Measurements from ENCODE around the gene RGS5.

Gene RGS5

DNA sequence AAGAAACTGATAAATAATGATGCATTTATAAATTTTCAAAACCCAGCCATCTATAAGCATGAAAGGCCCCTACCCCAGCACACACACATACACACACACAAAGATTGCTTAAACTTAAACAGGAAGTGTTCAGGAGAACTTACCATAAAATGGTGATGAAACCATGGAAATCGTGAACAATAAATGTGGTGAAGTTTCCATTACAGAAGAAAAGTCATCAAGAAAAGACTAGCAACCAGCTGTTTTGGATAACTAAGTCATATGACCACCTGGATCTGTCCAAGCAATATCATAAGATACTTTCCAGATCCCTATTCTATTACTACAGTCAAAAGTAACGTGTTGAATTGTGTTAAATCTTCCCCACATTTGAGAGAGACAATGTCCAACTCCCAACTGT is 24.1 kb downstream of the RGS5 start:
- DNase-seq = peak; percentile 2

DNA sequence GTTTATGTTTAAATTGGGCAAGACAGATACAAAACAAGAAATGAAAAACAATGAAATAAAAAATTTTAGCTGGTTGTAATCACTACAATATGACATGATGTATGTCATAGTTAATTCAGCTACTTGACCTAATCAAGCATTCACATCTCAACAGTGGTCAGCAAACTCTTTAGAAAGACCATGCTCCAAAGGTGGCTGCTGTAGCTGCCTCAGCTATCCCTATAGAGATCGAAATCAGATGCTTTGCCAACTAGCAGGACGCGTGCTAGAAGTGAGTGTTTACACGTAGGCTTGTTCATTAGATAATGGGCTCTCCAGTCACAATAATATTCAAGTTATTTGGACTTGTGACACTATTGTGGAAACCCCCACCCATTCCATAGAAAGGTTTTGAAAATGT is 25.9 kb downstream of the RGS5 start:
- DNase-seq = no peak

DNA sequence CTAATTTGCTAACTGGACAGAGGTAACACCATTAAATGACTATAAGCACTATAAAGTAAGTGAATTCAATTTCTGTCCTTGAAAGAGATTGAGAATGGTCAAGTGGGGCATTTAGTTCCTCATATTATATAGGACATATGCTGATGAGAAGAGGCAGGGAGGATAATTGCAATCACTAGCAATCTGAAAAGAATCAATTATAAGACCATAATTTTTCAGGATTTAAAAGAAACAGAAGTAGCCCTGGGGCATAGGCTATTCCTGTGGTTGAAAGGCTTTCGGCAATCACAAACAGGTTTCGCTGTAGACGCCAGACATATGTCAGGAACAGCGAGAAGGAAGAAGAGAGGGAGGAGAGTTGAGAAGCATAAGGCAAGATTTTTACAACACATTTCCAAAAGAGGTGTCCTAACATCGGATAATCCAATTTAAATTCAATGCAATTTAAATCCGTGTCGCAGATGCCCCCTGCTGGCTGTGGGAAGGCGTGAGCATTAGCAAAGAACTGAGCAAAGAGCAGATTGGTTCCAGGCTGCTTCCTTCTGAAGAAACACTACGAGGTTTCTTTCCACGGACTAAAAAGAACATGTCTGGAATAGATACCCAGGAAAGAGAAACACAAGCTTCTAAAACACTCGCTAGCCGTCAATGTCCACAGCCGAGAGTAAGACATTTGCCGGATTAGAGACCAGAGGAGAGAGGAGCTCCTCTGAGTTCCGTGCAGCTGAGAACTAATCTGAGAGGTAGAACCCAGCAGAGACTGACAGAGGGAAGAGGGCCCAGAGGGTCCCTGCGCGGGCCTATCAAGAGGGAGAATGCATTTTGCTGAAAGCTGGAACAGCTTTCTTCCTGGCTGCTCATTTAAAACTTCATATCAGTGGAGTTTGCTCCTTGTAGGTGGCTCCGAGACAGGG is 27.9 kb downstream of the RGS5 start:
- peak; percentile 69 for DNase-seq

DNA sequence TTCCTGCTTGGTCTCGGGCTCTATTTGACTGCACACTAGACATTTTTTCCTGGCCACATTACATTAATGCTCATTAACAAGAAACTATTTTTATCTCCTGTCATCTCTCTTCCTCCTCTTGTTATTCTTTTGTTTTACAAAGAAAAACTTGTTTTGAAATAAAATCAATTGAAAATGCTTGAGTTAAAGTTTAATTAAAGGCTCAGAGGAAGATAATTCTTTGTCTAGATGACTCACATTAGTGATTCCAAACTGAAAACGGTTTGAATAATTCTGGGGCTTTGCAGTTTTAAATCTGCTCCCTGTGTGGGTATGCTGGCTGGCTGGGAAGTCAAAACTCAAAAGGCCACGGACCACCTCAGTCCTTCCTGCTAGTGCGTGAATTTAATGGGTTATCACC is 29.6 kb downstream of the RGS5 start:
- DNase-seq = no peak

DNA sequence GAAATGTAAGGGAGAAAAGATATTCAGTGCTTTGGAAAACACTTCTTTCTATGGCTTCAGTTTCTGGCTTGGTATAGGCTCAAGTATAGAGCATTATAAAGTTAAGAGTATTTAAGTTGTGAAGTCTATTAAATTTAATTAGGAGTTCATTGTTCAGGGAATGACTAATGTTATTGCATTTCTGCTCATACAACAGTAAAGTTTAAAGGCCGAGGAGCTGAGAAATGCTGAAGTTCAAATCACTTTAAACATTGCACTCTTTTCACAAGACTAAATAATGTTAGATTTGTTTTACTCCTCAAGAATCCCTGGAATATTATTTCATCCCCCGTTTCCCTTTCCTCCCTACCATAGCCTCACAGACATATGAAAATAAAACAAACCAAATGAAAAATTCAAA is 30.1 kb downstream of the RGS5 start:
- DNase-seq = no peak

DNA sequence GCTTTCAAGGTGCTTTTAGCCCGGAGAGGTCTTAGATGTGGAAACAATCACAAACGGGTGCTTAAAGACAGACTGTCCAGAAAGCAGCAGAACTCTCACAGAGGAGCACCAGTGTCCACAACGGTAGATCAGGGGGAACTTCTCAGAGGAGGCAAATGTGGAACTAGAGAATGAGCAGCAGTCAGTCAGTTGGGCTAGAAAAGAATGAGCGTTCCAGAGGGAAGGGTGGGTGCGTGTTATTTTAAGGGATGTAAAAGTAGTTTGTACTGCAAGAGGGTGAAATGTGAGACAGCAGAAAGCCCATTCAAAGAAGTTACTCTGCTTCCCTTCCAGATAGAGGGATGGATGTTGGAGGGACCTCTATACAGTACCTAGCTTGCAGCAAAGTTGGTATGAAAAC is 30.9 kb downstream of the RGS5 start:
- DNase-seq = no peak

DNA sequence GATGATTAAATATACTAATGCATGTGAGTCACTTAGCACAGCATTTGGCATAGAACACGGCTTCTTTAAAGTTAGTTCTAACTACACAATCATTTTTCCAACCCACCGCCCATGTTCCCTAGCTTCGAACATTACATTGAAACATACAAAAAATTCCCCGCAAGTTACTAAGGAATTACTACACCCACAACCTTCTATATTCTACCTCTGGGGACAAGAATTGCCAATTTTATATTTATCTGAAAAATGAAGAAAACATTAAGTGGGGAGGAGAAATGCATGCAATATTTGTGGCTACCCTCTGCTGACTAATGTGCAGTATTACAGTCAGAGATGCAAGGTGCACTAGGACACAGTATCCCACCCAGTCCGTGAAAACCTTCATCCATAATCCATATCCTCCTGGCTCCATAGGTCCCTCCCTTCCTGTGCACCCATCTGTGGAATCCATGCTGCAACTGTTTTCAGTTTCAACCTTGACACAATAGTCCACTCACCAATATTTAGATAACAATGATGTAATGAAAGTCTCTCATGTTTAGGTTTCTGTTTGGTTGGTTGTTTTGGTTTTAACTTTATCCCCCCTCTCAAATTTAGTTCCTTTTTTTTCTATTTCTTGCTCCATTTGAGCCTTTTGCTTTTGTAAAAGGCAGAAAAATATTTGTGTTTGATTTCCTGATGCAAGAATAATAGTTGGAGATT is 31.6 kb downstream of the RGS5 start:
- DNase-seq = no peak

DNA sequence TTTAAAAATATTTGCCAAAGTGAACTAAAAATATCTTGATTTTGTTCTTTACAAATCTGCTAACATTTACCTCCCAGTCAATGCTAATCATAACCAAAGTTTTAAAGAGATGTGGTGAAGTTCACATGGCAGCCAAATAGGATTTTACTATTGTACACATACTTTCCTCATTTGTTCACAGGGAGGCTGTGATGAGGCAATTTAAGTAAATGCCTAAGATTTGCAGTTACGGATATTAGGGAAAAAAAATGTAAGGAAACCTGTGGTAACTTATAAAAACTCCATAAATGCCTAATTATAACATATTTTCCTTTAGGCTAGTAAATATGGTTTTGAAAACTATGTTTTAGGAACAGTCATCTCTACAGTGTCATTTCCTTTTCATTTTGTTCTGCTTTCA is 32.4 kb downstream of the RGS5 start:
- no peak for DNase-seq

DNA sequence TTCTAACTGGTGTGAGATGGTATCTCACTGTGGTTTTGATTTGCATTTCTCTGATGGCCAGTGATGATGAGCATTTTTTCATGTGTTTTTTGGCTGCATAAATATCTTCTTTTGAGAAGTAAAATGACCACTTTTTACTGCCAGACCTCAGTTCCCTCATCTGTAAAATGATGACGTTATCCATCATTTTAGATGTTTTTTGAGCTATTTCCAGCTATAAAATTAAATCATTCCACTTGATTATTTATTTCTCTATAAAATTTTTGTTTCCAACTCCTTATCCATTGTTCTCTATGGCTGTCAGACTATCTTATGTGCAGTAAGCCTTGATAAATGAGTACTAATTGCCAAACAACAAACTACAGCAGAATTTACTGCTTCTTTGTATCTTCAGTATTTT is 33.2 kb downstream of the RGS5 start:
- DNase-seq = no peak

DNA sequence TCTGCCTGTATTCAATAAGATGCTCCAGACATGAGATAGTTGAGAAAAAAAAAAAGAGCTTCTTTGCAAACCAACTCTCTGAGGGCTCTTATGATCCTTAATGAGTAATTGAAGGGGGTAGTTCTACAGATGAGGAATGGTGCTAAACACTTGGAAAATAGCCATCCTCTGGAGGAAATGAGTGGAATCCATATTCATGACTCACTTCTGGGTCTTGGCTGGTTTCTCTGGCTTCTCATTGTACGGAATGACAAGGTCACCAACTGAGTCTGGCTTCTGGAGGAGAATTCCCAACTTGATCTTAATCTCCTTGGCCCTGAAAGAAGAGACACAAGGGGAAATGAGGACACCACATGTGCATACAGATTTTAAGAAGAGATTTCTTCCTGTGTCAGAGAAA is 34.7 kb downstream of the RGS5 start:
- no peak for DNase-seq

DNA sequence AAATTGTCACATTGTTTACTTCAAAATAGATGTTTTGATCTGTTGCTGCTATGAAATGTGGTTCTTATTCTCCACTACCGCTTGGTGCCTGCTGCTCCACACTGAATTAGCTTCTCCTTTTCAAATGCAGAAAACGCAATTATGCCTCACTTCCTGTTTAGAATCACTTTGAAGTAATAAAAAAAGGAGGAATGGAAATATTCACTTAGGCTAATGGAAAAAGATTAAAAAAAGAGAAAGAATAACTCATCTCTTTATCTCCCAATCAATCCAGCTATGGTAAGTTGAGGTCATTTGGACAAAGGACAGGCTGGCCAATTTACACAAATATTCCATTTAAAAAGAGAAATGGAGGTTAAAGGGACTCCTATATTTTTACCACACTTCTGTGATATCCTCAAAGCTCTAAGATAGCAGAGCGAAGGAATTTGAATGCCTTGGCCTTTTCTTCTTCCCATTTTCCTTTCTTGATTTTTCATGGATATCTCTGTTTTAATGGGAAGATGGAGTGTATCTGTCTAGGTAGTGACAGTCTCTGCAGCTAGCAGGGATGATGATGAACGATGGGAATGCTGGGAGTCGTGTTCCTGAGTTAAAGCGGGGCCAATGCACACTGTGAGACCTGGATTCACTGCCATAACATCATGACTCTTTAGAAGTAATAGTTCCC is 35.7 kb downstream of the RGS5 start:
- peak; percentile 16 for DNase-seq

DNA sequence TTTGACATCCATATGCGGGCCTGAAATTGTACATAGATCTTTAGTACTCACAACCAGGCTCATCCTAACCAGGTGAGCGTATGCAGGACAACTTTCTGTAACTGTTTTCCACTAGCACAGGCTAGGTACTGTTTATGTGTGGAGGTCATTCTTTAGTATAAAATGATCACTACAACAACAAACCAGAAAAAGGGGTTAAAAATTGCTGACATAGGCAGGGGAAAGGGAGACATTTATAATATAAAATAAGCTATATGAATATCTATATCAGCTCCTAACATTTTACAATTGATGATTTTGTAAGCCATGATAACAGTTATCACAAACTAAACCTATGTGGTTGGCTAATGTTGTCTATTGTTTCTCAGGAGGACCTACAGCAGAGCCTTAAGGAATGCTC is 37.6 kb downstream of the RGS5 start:
- DNase-seq = no peak

DNA sequence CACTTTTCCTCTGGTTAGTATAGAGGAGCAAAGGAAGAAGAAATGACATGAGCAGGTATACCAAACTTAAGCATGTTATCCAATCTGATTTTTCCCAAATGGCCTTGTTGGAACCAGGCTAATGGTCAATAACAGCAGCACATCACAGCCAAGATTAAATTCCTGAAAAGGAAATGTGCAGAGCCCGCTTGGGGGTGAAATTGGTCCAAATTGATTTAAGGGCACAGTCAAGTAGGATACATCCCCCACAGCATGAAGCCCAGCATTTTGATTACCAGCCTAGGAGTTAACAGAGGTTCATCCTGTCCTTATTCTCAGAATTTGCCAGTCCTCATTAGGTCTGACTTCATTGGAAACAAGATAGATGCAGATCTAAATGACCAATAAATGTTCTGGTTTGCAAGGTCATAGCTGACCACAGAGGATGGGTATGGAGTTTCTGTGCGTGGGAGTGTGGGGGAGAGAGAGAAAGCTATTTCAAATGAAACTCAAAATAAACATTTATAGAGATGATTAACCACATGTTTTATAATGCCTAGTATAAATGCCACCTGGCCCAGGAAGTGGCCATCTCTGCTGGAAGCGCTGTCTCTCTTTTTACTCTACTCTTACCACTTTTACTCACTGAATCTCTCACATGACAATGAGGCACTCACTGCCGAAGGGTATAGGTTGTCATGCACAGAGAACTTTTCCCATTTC is 38.7 kb downstream of the RGS5 start:
- no peak for DNase-seq

DNA sequence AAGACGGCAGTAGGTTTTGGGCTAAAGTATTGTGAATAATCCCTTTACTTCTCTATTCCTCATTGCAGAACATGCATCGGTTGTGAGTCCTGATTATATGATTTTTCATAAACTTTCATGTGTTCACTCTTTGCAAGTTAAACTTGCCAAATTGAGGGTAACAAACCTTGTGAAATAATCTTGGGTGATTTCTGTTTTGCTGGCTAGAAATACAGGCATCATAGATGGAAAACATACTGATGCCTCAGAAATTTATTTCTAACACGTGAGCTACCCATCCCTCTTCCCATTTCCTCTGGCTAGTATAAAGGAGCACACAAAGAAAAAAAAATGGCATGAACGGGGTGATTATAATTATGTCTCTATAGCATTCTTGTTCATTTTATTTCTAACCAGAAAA is 39.6 kb downstream of the RGS5 start:
- no peak for DNase-seq

DNA sequence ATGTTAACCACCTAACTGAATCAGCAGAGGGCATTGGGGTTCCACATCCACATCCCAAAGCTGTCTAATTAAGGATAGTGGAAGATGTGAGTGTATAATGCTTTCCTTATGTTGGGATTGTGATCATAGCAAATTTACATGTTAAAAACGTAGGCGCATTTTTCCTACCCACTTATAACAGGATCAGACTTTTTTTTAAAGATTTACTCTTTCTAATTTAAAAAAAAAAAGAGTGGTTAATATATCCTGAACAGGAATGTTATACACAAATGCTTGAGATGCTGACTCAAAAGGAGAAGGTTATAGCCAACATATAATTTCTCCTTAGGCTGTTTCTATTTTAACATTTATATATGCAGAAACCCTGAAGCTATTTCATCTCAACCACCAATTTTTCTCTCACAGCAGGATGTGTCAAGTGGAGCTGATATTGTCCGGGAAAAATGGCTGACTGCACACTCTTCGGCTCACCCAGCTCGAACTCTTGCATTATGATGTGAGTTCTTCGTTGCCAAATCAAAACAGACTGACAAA is 40.3 kb downstream of the RGS5 start:
- DNase-seq = no peak

DNA sequence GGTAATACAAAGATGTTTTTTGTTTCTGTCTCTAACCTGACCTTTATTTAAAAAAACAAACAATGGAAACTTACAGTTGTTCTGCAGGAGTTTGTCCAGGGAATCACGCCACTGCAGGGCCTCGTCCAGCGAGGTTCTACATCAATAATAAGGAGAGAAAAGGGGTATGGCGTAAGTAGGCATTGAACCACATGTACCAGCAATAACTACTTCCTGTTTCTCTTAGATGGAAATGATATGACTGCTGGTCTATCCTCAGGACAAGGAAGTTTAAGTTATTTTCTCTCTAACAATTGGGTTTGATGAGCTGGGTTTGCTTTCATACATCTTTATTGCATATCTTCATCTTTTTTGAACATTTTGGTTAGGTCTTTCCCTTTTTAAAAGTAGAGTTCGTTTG is 40.9 kb downstream of the RGS5 start:
- no peak for DNase-seq

DNA sequence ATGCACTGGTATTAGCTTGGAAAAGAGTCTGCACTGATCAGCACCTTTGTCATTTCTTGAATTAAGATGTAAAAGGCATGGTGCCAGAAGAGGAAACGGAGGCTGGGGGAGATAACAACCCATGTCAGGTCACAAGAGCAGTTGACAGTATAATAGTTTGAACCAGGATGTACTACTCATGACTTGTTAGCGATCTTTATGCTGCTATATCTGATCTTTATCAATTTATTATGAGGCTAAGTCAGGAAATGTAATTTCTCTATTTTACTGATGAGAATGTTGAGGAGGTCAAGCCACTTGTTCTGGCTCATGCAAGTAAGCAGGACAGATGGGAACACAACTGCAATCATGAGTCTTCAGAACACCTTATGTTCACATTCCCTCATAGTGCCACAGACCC is 41.4 kb downstream of the RGS5 start:
- no peak for DNase-seq

DNA sequence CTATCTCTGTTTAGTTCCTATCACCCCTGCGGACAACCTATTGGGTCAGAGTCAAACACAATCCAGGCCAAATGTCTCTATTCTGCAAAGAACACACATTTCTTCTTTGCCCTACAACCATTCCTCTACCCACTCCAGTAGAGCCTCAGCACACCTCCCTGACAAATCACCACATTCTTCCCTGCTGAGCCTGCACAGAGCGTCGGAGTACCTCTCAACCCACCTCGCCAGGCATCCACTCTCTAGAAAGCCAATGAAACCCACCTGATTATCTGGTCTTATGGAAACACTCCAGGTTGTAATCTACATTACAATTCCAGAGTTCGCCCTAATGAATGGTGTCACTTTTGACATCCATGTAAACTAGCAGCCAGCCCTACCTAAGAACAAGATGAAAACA is 47.1 kb downstream of the RGS5 start:
- no peak for DNase-seq

DNA sequence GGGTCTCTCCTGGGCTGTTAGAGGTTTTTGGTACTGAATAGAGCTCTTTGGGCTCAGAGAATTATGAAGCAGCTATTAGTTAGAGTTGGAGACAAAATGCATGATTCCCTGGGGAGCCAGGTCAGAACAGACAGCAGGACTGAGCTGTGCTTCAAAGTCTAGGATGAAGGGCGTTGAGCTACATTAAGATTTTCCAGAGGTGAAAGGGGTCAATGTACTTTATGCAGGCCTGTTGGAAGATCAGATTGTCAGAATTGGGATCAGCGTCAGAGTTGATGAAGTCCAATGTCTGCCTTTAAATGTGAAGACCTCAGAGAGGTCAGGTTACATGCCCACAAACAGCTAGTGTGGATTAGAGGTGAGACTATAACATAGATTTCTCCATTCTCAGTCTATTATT is 53.8 kb downstream of the RGS5 start:
- no peak for DNase-seq

DNA sequence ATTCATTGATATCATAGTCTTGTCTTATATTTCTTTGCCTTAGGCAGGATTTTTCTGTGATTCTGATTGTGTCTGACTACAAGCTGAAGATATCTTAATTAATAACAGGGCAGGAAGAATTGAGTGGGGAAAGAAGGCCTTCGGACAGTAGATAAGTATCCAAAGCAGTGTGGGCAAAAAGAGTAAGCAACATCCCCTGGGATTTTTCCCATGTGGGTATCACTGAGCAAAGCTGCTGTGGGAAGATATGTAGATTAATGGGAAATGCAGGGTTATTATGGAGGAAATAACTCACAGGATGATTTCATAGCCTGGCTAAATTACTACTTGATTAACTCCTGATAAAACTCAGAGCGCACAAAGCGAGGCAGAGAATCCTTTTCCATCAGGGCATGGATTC is 55.7 kb downstream of the RGS5 start:
- DNase-seq = no peak

DNA sequence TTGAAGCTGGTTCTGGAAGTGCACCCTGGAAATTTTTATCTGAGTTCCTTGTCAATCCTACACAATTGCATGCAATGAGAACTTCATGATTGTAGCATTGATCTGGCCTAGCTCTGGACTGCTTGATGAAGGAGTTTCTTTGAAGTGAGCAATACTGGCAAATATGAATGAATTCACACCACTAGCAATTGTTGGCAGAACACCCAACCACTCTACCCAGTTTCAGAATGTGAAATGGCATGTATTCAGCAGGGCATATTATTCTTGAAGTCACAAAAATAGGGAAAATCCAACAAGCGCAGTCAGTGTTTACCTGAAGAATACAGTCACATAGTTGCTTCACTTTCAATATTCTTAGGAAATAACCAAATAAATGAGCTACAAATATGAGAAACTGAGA is 57.3 kb downstream of the RGS5 start:
- DNase-seq = no peak

DNA sequence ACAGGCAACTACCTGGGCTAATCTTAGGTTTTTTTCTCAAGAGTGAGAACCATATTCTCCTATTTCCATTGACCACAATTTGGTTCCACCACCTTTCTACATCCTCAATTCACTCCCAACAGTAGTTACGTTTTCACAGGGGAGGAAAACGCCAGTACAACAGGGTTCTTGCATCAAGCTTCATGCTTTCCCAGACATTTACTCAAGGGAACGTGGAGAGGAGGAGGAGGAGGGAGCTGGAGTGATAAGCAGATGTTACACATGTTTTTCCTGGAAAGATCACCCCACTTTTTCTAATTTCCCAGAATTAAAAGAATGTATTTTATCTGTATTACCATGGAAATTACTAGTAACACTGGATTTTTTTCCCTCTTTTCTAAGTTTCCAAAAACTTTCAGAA is 58.3 kb downstream of the RGS5 start:
- DNase-seq = no peak

DNA sequence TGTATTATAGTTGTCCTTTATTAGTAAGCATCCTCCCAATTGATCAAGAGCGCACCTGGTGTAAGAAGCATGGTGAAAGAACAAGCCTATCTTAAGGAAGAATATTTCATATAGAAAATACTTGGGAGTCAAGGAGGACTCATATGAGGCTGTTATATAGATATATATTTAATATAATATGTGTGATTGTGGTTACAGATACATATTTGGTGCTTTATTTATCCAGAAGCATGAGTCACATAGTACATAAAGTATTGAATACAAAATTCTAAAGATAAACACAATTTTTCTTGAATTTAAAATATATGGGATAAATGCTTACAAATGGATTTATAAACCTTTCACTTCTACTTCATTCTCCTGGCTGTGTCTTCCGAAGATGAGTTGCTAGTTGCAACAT is 60.6 kb downstream of the RGS5 start:
- no peak for DNase-seq
